Measurements from ENCODE around the gene DNM3.
"Not testable (repeated sequence)": the region's sequence is repeated elsewhere in the genome, so short reads cannot be mapped to it uniquely, and the experiment has no call there.

DNM3 gene

DNA sequence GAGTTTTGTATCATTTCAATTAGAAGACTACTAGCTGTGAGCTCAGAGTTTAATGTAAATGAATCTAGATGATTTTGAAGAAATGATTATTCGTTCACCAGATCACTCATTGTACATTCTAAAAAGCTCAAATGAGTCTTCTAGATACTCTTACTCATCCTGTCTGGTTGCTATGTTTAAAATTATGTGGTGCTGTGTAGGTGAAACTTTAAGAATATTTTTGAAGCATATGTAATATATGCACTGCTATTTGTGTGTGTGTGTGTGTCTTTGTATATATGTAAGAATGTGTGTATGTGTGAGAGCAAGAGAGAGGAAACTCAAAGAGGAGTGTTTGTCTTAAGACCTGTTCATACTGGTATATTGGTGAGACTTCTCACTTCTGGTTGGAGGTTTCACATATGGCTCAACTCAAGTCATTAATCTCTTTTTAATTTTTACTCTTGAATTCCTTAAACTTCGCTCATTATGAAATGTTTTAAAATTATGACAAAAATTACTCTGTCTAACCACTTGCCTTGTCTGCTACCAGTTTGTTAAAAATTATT is 570.6 kb downstream of the DNM3 start:
- no peak for DNase-seq (ENCODE audit: low read depth, low spot score)

DNA sequence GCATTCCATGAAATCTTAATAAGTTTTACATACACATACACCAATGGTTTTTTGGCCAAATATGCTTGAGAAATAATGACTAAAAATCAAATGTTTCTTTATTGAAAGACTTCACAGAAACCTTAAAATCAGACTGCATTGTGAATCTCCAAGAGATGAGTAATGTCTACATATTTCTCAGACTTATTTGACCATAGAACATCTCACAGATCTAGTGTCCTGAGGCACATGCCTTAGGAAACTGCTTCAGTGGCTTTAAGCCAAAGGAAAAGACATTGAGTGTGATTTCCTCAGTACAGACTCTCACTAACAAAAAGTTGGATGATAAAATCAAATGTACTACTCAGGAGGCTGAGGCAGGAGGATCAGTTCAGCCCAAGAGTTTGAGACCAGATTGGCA is 573.0 kb downstream of the DNM3 start:
- DNase-seq (ENCODE audit: low read depth, low spot score) = no peak

GRCh38 chr1:172416496-172417035 is 575.3 kb downstream of the DNM3 start:
- no peak for DNase-seq (ENCODE audit: low read depth, low spot score)

DNA sequence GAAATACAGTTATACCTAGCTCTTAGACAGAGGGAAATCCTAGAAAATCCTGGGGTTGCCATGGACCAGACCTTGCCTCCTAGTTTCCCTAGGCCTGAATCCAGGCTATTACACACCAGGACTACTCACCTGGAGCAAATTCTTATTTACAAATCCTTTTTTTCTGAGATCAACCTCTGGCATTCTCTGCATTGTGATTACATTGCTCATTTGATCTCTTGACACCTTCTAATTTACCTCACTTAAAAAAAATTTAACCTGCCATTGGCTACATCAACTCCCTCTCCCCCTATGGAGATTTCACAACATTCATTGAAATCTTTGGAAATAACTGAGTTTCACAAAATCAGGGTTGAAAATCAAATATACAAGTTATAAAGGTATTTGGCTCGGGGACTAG is 576.3 kb downstream of the DNM3 start:
- peak; percentile 25 for DNase-seq (ENCODE audit: low read depth, low spot score)

GRCh38 chr1:172420385-172420784 is 579.1 kb downstream of the DNM3 start, which contains the start of gene C1orf105:
Gene C1orf105 (plus strand): TSS chr1:172420685. CDS start chr1:172420886, 201 bp downstream.
- no peak for DNase-seq (ENCODE audit: low read depth, low spot score)

GRCh38 chr1:172421974-172422604 is 580.8 kb downstream of the DNM3 start:
- DNase-seq (ENCODE audit: low read depth, low spot score) = no peak

- no peak for DNase-seq (ENCODE audit: low read depth, low spot score)
These were observed 582.0 kb downstream of the DNM3 start for GRCh38 chr1:172423336-172423735.

GRCh38 chr1:172425339-172425738 is 584.0 kb downstream of the DNM3 start:
- DNase-seq (ENCODE audit: low read depth, low spot score) = no peak

DNA sequence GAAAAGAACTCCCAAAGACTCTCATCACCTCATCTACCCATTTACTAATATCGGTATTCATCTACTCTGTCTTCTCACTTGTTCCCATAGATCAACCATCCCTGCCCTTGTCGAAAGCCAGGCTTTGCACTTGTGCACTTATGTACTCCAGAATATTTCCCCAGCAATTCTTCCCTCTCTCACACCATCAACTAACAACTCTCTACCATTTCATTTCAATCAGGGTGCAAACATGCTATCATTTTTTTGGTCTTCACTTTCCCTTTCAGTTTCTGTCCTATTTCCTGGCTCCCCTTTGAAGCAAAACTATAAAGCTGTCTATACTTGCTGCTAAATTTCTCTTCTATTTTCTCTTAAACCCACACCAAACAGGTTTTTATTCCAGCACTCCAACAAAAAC is 585.9 kb downstream of the DNM3 start:
- no peak for DNase-seq (ENCODE audit: low read depth, low spot score)

- peak; percentile 20 for DNase-seq (ENCODE audit: low read depth, low spot score)
These were observed 588.2 kb downstream of the DNM3 start for GRCh38 chr1:172429331-172430127.

DNA sequence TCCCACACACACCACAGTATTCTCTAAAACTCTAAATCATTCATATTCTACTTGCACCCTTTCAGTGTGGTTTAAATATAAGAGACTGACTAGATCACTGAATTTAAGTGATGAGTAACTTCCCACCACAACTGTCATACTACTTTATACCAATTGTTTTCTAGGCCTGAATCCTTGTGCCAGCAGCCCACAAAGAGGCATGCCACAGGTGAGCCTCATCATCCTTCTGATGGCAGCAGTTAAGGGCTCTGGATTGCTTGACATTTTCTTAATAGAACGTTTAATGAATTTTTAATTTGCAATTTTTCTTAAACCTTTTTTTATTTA is 588.8 kb downstream of the DNM3 start:
- no peak for DNase-seq (ENCODE audit: low read depth, low spot score)

- no peak for DNase-seq (ENCODE audit: low read depth, low spot score)
These were observed 589.9 kb downstream of the DNM3 start for GRCh38 chr1:172431204-172431603.

- no peak for DNase-seq (ENCODE audit: low read depth, low spot score)
These were observed 590.5 kb downstream of the DNM3 start for GRCh38 chr1:172431721-172432192.

DNA sequence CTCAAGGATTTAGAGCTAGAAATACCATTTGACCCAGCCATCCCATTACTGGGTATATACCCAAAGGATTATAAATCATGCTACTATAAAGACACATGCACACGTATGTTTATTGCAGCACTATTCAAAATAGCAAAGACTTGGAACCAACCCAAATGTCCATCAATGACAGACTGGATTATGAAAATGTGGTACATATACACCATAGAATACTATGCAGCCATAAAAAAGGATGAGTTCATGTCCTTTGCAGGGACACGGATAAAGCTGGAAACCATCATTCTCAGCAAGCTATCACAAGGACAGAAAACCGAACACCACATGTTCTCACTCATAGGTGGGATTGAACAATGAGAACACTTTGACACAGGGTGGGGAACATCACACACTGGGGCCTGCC is 595.9 kb downstream of the DNM3 start:
- DNase-seq (ENCODE audit: low read depth, low spot score) = not testable (repeated sequence)

- no peak for DNase-seq (ENCODE audit: low read depth, low spot score)
These were observed 601.1 kb downstream of the DNM3 start for GRCh38 chr1:172442404-172442803.

DNA sequence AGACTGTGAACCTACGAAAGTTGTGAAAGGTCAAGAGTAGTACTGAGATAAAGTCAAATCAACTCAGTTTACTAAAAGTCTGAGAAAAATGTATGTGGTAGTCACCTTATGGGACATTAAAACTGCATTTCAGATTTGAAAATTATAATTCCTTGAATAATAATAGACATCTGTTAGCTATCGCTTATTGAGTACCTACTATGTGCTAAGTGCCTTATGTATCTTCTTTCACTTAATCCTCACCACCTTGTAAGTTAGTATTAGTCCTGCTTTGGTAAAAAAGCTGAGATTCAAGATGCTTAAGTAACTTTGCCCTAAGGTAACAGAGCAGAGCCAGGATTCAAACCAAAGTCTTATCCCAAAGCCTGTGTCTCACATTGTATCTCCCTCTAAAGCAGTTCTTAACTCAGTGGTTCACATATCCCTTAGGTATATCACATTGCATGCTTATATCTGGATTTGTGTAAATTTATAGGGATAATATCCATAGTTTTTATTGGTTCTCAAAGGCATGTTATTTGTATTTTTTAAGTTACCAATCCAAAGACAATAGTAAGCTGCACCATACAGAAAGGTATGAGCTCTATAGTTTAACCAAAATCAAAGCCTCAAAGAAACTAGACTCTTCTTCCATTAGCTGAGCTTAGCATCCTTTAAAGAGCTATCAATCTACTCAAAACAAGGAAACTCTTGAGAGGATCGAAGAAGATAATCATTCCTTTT is 601.7 kb downstream of the DNM3 start:
- DNase-seq (ENCODE audit: low read depth, low spot score) = no peak

GRCh38 chr1:172443666-172444453 is 602.6 kb downstream of the DNM3 start, which contains the start of gene PIGC:
Gene PIGC (minus strand): TSS chr1:172444069. CDS start chr1:172442622, 1,447 bp downstream.
- peak; percentile 70 for DNase-seq (ENCODE audit: low read depth, low spot score)

- DNase-seq (ENCODE audit: low read depth, low spot score) = no peak
These were observed 605.2 kb downstream of the DNM3 start for GRCh38 chr1:172446547-172446946.

DNA sequence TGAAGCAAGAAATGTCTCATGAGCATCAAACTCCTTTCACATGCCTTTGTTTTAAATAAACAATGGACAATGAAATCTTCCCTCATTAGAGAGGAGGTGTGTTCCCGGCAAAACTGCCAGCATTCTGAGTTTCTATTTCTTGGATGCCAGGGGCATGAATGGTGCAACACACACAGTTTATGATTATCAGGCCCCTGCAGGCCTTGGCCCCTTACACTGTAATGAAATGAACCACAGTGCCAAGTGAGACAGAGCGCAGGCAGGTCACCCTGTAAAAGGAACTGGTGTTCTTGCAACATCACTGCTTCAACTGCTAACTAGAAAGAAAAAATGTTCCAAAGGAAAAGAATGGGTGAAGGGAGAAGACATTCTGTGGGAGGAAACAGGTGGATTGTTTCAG is 606.3 kb downstream of the DNM3 start:
- DNase-seq (ENCODE audit: low read depth, low spot score) = no peak

GRCh38 chr1:172448995-172449584 is 607.8 kb downstream of the DNM3 start:
- no peak for DNase-seq (ENCODE audit: low read depth, low spot score)

Measured in iPS DF 19.7 (cell line).